BLaER1 (cell line): ENCODE data around the gene ATP6AP1.
"Not testable (repeated sequence)": the region's sequence is repeated elsewhere in the genome, so short reads cannot be mapped to it uniquely, and the experiment has no call there.

Experiments
- H3K27ac ChIP-seq: shearing (Covaris generic); formaldehyde crosslinking; 2 replicates; pipeline ENCODE4 v1.8.1; 2022
- H3K27me3 ChIP-seq: shearing (Covaris generic); formaldehyde crosslinking; 2 replicates; pipeline ENCODE4 v1.8.1; 2022
- H3K36me3 ChIP-seq: shearing (Covaris generic); formaldehyde crosslinking; 2 replicates; pipeline ENCODE4 v1.8.1; 2022
- H3K4me1 ChIP-seq: shearing (Covaris generic); formaldehyde crosslinking; 2 replicates; pipeline ENCODE4 v1.8.1; 2022
- H3K4me2 ChIP-seq: shearing (Covaris generic); formaldehyde crosslinking; 2 replicates; pipeline ENCODE4 v1.8.1; 2022
- H3K4me3 ChIP-seq: shearing (Covaris generic); formaldehyde crosslinking; 2 replicates; pipeline ENCODE4 v1.8.1; 2022
- H3K9ac ChIP-seq: shearing (Covaris generic); formaldehyde crosslinking; 2 replicates; pipeline ENCODE4 v1.8.1; 2022
- H3K9me3 ChIP-seq: shearing (Covaris generic); formaldehyde crosslinking; 2 replicates; pipeline ENCODE4 v1.8.1; 2022
- H4K20me1 ChIP-seq: shearing (Covaris generic); formaldehyde crosslinking; 2 replicates; pipeline ENCODE4 v1.8.1; 2022
- Cebpa-rat ChIP-seq: shearing (Covaris generic); IDR thresholded peaks from 2 replicates; pipeline ENCODE4 v1.8.1; 2022

The ATP6AP1 gene

GRCh38 chrX:154384284-154384892 lies 44.1 kb upstream of the ATP6AP1 start:
- TF ChIP-seq Cebpa-rat: no peak
- no peak overlapping the region for H3K9ac ChIP-seq
- H3K4me2 ChIP-seq: no peak overlapping the region
- no peak overlapping the region for H3K4me3 ChIP-seq
- H3K36me3 ChIP-seq: peaks cover 14% of the 10 kb centered on the region; the same call in 1 of the 2 replicates
- no peaks in the 10 kb centered on the region; the same call in 1 of the 2 replicates for H3K27me3 ChIP-seq
- no peak overlapping the region for H3K27ac ChIP-seq
- peaks cover 15% of the 10 kb centered on the region; the same call in 1 of the 2 replicates for H4K20me1 ChIP-seq
- peaks cover 18% of the 10 kb centered on the region for H3K4me1 ChIP-seq
- H3K9me3 ChIP-seq: peaks cover 23% of the 10 kb centered on the region

GRCh38 chrX:154388094-154388493 lies 40.4 kb upstream of the ATP6AP1 start:
- H3K9me3 ChIP-seq, H4K20me1 ChIP-seq, H3K27me3 ChIP-seq, H3K36me3 ChIP-seq, H3K4me2 ChIP-seq, H3K9ac ChIP-seq, H3K4me3 ChIP-seq, H3K4me1 ChIP-seq, H3K27ac ChIP-seq: not testable (repeated sequence)

GRCh38 chrX:154388649-154389048 lies 39.8 kb upstream of the ATP6AP1 start:
- H3K4me1 ChIP-seq, H3K9me3 ChIP-seq, H3K9ac ChIP-seq, H3K4me2 ChIP-seq, H4K20me1 ChIP-seq, H3K36me3 ChIP-seq, H3K27ac ChIP-seq, H3K27me3 ChIP-seq, H3K4me3 ChIP-seq: not testable (repeated sequence)

GRCh38 chrX:154389812-154390747 lies 38.4 kb upstream of the ATP6AP1 start:
- not testable (repeated sequence) for H4K20me1 ChIP-seq, H3K9me3 ChIP-seq, H3K27ac ChIP-seq, H3K27me3 ChIP-seq, H3K4me2 ChIP-seq, H3K4me1 ChIP-seq, H3K9ac ChIP-seq, H3K4me3 ChIP-seq, H3K36me3 ChIP-seq

- H3K9me3 ChIP-seq: peaks cover 29% of the 10 kb centered on the region
- peak overlapping the region; percentile 85 for H3K4me2 ChIP-seq
- peaks cover 26% of the 10 kb centered on the region for H4K20me1 ChIP-seq
- peak overlapping the region; percentile 84 for H3K4me3 ChIP-seq
- H3K27me3 ChIP-seq, H3K4me1 ChIP-seq: not testable (repeated sequence)
- peak overlapping the region; percentile 99; the same call in 1 of the 2 replicates for H3K27ac ChIP-seq
- peak overlapping the region; percentile 100; the same call in 1 of the 2 replicates for H3K9ac ChIP-seq
- peaks cover 26% of the 10 kb centered on the region for H3K36me3 ChIP-seq
These were observed 32.1 kb upstream of the ATP6AP1 start for GRCh38 chrX:154396363-154396762.

GRCh38 chrX:154396973-154397887 lies 31.2 kb upstream of the ATP6AP1 start:
- Histone ChIP-seq H3K36me3 (peaks cover 26% of the 10 kb centered on the region), H3K27ac (peak overlapping the region; percentile 99), H3K9me3 (peaks cover 29% of the 10 kb centered on the region), H3K4me3 (peak overlapping the region; percentile 84), H3K27me3 (no peaks in the 10 kb centered on the region), H3K9ac (peak overlapping the region; percentile 100), H4K20me1 (peaks cover 34% of the 10 kb centered on the region), H3K4me2 (peak overlapping the region; percentile 85), H3K4me1 (peaks cover 6% of the 10 kb centered on the region)
- TF ChIP-seq Cebpa-rat: no peak

GRCh38 chrX:154397888-154398667 lies 30.4 kb upstream of the ATP6AP1 start, which contains the start of gene RPL10:
Gene RPL10 (plus strand): TSS chrX:154398377. CDS start chrX:154398520, 143 bp downstream.
- H3K36me3 ChIP-seq: peaks cover 26% of the 10 kb centered on the region
- no peak for TF ChIP-seq Cebpa-rat
- peak within 1 kb of the TSS; percentile 84 for H3K4me3 ChIP-seq
- H3K4me2 ChIP-seq: peak within 1 kb of the TSS; percentile 85
- peaks cover 6% of the 10 kb centered on the region for H3K4me1 ChIP-seq
- peak within 1 kb of the TSS; percentile 99 for H3K27ac ChIP-seq
- no peaks in the 10 kb centered on the region for H3K27me3 ChIP-seq
- peaks cover 41% of the 10 kb centered on the region for H4K20me1 ChIP-seq
- H3K9me3 ChIP-seq: peaks cover 29% of the 10 kb centered on the region
- peak within 1 kb of the TSS; percentile 100 for H3K9ac ChIP-seq

- H3K4me1 ChIP-seq: peaks cover 6% of the 10 kb centered on the region
- H3K27ac ChIP-seq: peak overlapping the region; percentile 99
- peaks cover 45% of the 10 kb centered on the region for H4K20me1 ChIP-seq
- H3K9ac ChIP-seq: peak overlapping the region; percentile 100
- H3K27me3 ChIP-seq: no peaks in the 10 kb centered on the region
- TF ChIP-seq Cebpa-rat: no peak
- peak overlapping the region; percentile 84 for H3K4me3 ChIP-seq
- peak overlapping the region; percentile 67 for H3K4me2 ChIP-seq
- H3K9me3 ChIP-seq: peaks cover 29% of the 10 kb centered on the region
- peaks cover 26% of the 10 kb centered on the region for H3K36me3 ChIP-seq
These were observed 29.6 kb upstream of the ATP6AP1 start for GRCh38 chrX:154398668-154399526.
